Esophagus squamous epithelium (tissue), 5 donors: ENCODE data around the gene UBE2Q2. TPM values are rescaled to one million over a fixed set of nuclear protein-coding genes. Genes with fewer than 3 reads are reported as not detected.

Source experiments
- DNase-seq: peaks from one replicate; lab custom pipeline; 2025; lab: John Stamatoyannopoulos, UW
- H3K27ac ChIP-seq, 4 donors: fragments of 200-600 bp; sonication (generic); one replicate each; pipeline ENCODE4 v1.5.1; 2016 to 2019; ENCODE audit warnings: mild to moderate bottlenecking in 1 of 4
- H3K27me3 ChIP-seq, 4 donors: fragments of 200-600 bp; sonication (generic); 1 replicate in 3 of 4; 2 replicates in 1 of 4; pipeline versions ENCODE4 v1.5.1 to v1.6.0; 2017 to 2021; ENCODE audit warnings: antibody characterized with exemption in 1 of 4
- H3K36me3 ChIP-seq, 3 donors: fragments of 200-600 bp; sonication (generic); one replicate each; pipeline ENCODE4 v1.5.1; 2016 to 2019
- H3K4me1 ChIP-seq, 3 donors: fragments of 200-600 bp; sonication (generic); one replicate each; pipeline ENCODE4 v1.5.1; 2017 to 2019
- H3K4me3 ChIP-seq, 4 donors: fragments of 200-600 bp; sonication (generic); 1 replicate in 3 of 4; 2 replicates in 1 of 4; pipeline ENCODE4 v1.5.1; 2016 to 2019; ENCODE audit warnings: mild to moderate bottlenecking in 2 of 4, moderate library complexity in 1 of 4
- H3K9me3 ChIP-seq, 3 donors: fragments of 200-600 bp; sonication (generic); one replicate each; pipeline ENCODE4 v1.5.1; 2016 to 2019
- CTCF ChIP-seq, 6 experiments: fragments of 450-650 bp in 4 of 6; fragments of 200-600 bp in 2 of 6; sonication (generic) in 2 of 6; IDR thresholded peaks; one replicate each; pipeline ENCODE4 v1.5.1; 2016 to 2019; ENCODE audit warnings: antibody characterized with exemption in 6 of 6, mild to moderate bottlenecking in 4 of 6, moderate library complexity in 4 of 6
- POLR2A ChIP-seq, 4 donors: fragments of 450-650 bp; IDR thresholded peaks; one replicate each; pipeline ENCODE4 v1.6.1; 2017; ENCODE audit warnings: antibody characterized with exemption in 4 of 4, mild to moderate bottlenecking in 4 of 4, moderate library complexity in 3 of 4
- whole genome bisulfite sequencing, 2 donors: methylation state at CpG; one replicate each; pipeline ENCODE4 v1.1.5; 2018; 5-methylcytosine and 5-hydroxymethylcytosine counted together
- intact Hi-C: fragments of 100-400 bp; cut with DNase I; formaldehyde crosslinking; loops from one replicate; pipeline ENCODE4 v1.15.0; 2022
- total RNA-seq, 4 donors: library from RNA; depleted of rRNA; stranded (reverse); fragments of >200 nt; gene quantifications; one replicate each; pipeline ENCODE4 v1.1.0, GENCODE V29; 2016
- donor health status: DM: yes; HTN: yes; CAD: no.

UBE2Q2 gene
- total RNA-seq, 4 donors from 2014 or later, result 9.1 to 40.2 (median 25.6) TPM

DNA sequence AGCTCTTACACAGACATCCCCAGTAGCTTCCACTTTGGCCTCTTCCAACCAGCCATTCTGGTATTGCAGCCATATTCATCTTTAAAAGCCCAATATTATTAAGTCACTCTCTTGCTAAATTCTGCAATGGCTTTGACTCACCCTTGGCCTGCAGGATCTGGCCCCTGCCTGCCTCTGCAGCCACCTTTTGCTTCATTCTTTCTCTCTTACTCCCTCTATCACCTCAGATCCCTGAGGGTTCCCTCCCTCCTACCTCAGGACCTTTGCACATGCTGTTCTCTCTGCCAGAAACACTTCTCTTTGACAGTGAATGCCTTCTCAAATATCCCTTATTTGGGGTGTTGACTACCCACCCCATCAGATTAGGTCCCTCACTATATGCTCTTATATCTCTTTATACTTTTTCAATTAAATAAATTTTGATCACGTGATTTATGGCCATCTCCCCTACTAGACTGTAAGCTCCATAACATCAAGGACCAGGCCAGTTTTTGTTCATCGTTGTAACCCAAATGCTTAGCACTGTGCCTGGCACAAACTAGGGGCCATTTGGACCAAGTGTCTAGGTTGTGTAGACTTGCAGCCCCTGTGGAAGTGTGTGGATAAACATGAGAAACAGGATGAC, 32.3 kb upstream of the UBE2Q2 start:
- Histone ChIP-seq H3K9me3 (no peaks in the 10 kb centered on the region), H3K4me3 (no peak overlapping the region), H3K27me3 (peaks cover 0 to 11% (median 0%) of the 10 kb centered on the region in 4 donors), H3K27ac (no peak overlapping the region), H3K4me1 (no peaks in the 10 kb centered on the region), H3K36me3 (no peaks in the 10 kb centered on the region)
- DNase-seq, result no peak
- WGBS, 2 donors, result 95 to 100% methylated on average over 2 of the region's 2 CpGs
- TF ChIP-seq POLR2A (IDR thresholded peaks at IDR 0.05) (no peak), CTCF (IDR thresholded peaks at IDR 0.05) (no peak)
- intact Hi-C loops, result loop anchor here (10.0 kb wide), 1 partner anchor 324 kb away; no protein-coding TSS in a partner anchor

- Histone ChIP-seq H3K4me3 (no peak overlapping the region), H3K36me3 (no peaks in the 10 kb centered on the region), H3K9me3 (no peaks in the 10 kb centered on the region), H3K4me1 (no peaks in the 10 kb centered on the region), H3K27ac (no peak overlapping the region), H3K27me3 (peaks cover 0 to 8% (median 0%) of the 10 kb centered on the region in 4 donors)
- intact Hi-C loops, result loop anchor here (10.0 kb wide), 1 partner anchor 323 kb away; no protein-coding TSS in a partner anchor
- TF ChIP-seq CTCF (IDR thresholded peaks at IDR 0.05) (no peak), POLR2A (IDR thresholded peaks at IDR 0.05) (no peak)
- DNase-seq, result no peak
- 79 to 84% methylated on average over 3 of the region's 3 CpGs for WGBS, 2 donors
Measured at GRCh38 chr15:75811626-75812025, 31.6 kb upstream of the UBE2Q2 start.

DNA sequence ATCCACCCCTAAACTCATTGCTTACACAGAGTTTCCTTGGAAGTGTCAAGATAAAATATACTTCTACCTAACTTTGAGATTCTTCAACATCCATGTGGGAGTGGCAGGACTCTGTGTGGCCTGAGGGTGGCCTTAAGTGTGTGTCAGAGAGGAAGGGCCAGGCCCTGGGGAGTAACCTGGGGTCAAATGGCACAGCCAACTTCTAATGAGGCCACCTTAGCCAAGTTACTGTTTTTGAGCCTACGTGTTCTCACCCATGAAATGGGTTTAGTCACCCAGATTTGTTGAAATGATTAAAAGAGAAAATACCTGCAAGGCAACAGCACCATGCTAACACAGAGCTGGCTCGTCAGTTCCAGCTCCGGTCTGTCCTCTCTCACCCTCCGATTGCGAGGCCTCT, 28.5 kb upstream of the UBE2Q2 start:
- WGBS, 2 donors, result 91 to 93% methylated on average over 5 of the region's 5 CpGs
- intact Hi-C loops, result loop anchor here (10.0 kb wide), 1 partner anchor 320 kb away; no protein-coding TSS in a partner anchor
- Histone ChIP-seq H3K36me3 (no peaks in the 10 kb centered on the region), H3K27ac (no peak overlapping the region), H3K9me3 (no peaks in the 10 kb centered on the region), H3K4me1 (no peaks in the 10 kb centered on the region), H3K27me3 (no peaks in the 10 kb centered on the region), H3K4me3 (no peak overlapping the region)
- no peak for DNase-seq
- TF ChIP-seq POLR2A (IDR thresholded peaks at IDR 0.05) (no peak), CTCF (IDR thresholded peaks at IDR 0.05) (no peak)

GRCh38 chr15:75815811-75816719, 27.2 kb upstream of the UBE2Q2 start:
- DNase-seq, result no peak
- no peak overlapping the region for H3K27ac ChIP-seq
- no peaks in the 10 kb centered on the region for H3K27me3 ChIP-seq
- TF ChIP-seq POLR2A (IDR thresholded peaks at IDR 0.05) (no peak), CTCF (IDR thresholded peaks at IDR 0.05) (no peak)
- H3K9me3 ChIP-seq, result no peaks in the 10 kb centered on the region
- no peak overlapping the region for H3K4me3 ChIP-seq
- no peaks in the 10 kb centered on the region for H3K36me3 ChIP-seq
- intact Hi-C loops, result loop anchor here (10.0 kb wide), 1 partner anchor 319 kb away; no protein-coding TSS in a partner anchor
- H3K4me1 ChIP-seq, result no peaks in the 10 kb centered on the region
- WGBS, 2 donors, result 79 to 86% methylated on average over 3 of the region's 3 CpGs
